K562 (cell line): Measurements from ENCODE around the gene CSNK1G1. TPM values are rescaled to one million over a fixed set of nuclear protein-coding genes. Genes with fewer than 3 reads are reported as not detected.

ENCODE experiments used
- ATAC-seq: fragments of 200-7000 bp; cut with Tn5 transposase; 3 replicates; pipeline ENCODE4 v1.9.1; 2020; ENCODE audit warnings: moderate library complexity
- BruUV-seq: library from RNA; stranded (reverse); fragments of 400-500 nt; replicated peaks from 2 replicates; lab custom pipeline; 2021; lab: Mats Ljungman, UMichigan
- CTCF ChIA-PET: fragments of 300-600 bp; formaldehyde crosslinking; extraction: SDS; loops from one replicate; lab custom pipeline; 2021; ENCODE audit warnings: low intra/inter-chr PET ratio; lab: Yijun Ruan, JAX
- POLR2A ChIA-PET: fragments of 300-600, 350-650 bp; sonication (Branson Sonifier 250); formaldehyde crosslinking; extraction: SDS; loops from one replicate; lab custom pipeline; 2021; ENCODE audit warnings: antibody characterized with exemption, inconsistent platforms; lab: Yijun Ruan, JAX
- DNase-seq, 4 experiments: peaks; one replicate each; pipeline versions ENCODE4 v3.0.0 to v3.0.0-alpha.2; 2011 to 2018; ENCODE audit warnings: low spot score in 3 of 4, mixed read lengths in 3 of 4; ENCODE audit errors: extremely low read depth in 1 of 4
- FAIRE-seq: peaks from 2 replicates; lab custom pipeline; 2011; peaks lifted over from hg19 to GRCh38; lab: Jason Lieb, UNC
- H2AFZ ChIP-seq: 2 replicates; pipeline ENCODE4 v1.6.0; 2011; ENCODE audit warnings: low read depth, low read length, control low read depth, inconsistent platforms
- H3K27ac ChIP-seq: fragments of 200-600 bp; 3 replicates; pipeline ENCODE4 v1.8.0; 2011; ENCODE audit warnings: low read depth, mild to moderate bottlenecking, control low read depth, inconsistent platforms, low read length, moderate library complexity, mixed read lengths; ENCODE audit errors: extremely low read depth
- H3K27me3 ChIP-seq, 2 experiments: fragments of 300-600 bp in 1 of 2; 2 replicates in 1 of 2; 3 replicates in 1 of 2; pipeline versions ENCODE4 v1.6.0 to v1.8.0; 2011; ENCODE audit warnings: inconsistent platforms in 2 of 2, low read length in 2 of 2, mild to moderate bottlenecking in 1 of 2, mixed read lengths in 1 of 2, moderate library complexity in 1 of 2; ENCODE audit not compliant: control insufficient read depth in 2 of 2, insufficient read depth in 2 of 2
- H3K36me3 ChIP-seq: fragments of 300-600 bp; 3 replicates; pipeline ENCODE4 v1.8.0; 2011; ENCODE audit warnings: mild to moderate bottlenecking, low read length, inconsistent platforms; ENCODE audit not compliant: control insufficient read depth, insufficient read depth
- H3K4me1 ChIP-seq, 2 experiments: fragments of 200-600 bp in 1 of 2; replicated peaks in 1 of 2; 2 replicates in 1 of 2; 3 replicates in 1 of 2; pipeline versions ENCODE4 v1.5.1 to v1.8.0; 2011; ENCODE audit warnings: inconsistent platforms in 2 of 2, low read length in 2 of 2, mild to moderate bottlenecking in 1 of 2, mixed read lengths in 1 of 2, moderate library complexity in 1 of 2; ENCODE audit not compliant: control insufficient read depth in 2 of 2, insufficient read depth in 2 of 2
- H3K4me2 ChIP-seq: 2 replicates; pipeline ENCODE4 v1.6.1; 2011; ENCODE audit warnings: low read length, control low read depth, inconsistent platforms, mixed read lengths; ENCODE audit not compliant: insufficient read depth
- H3K4me3 ChIP-seq: fragments of 200-600 bp; sonication (generic), shearing (Covaris generic); 2 replicates; pipeline ENCODE4 v1.5.1; 2016; ENCODE audit warnings: control low read depth, inconsistent platforms
- H3K79me2 ChIP-seq: fragments of 200-600 bp; 3 replicates; pipeline ENCODE4 v1.8.0; 2011; ENCODE audit warnings: low read length, inconsistent platforms; ENCODE audit not compliant: control insufficient read depth, insufficient read depth
- H3K9ac ChIP-seq, 2 experiments: 2 replicates each; pipeline versions ENCODE4 v1.6.0 to v1.6.1; 2011; ENCODE audit warnings: low read depth in 2 of 2, low read length in 2 of 2, control low read depth in 1 of 2, inconsistent platforms in 1 of 2, mild to moderate bottlenecking in 1 of 2, mixed read lengths in 1 of 2; ENCODE audit not compliant: insufficient read depth in 1 of 2
- H3K9me1 ChIP-seq: one replicate; pipeline ENCODE4 v1.6.0; 2011; ENCODE audit warnings: inconsistent platforms, mild to moderate bottlenecking, low read length, moderate library complexity; ENCODE audit not compliant: control insufficient read depth, insufficient read depth
- H3K9me3 ChIP-seq: replicated peaks from 2 replicates; pipeline ENCODE4 v1.5.1; 2011; ENCODE audit warnings: low read depth, low read length, inconsistent platforms; ENCODE audit not compliant: control insufficient read depth, insufficient read depth
- H4K20me1 ChIP-seq: replicated peaks from 2 replicates; pipeline ENCODE4 v1.6.1; 2011; ENCODE audit warnings: low read length, inconsistent platforms, mixed read lengths; ENCODE audit not compliant: control insufficient read depth, insufficient read depth
- CEBPB ChIP-seq: fragments of 450-650 bp; IDR thresholded peaks from 2 replicates; pipeline ENCODE4 v1.6.1; 2016; ENCODE audit warnings: missing genetic modification characterization, missing compliant biosample characterization
- DPF2 ChIP-seq: fragments of 450-650 bp; IDR thresholded peaks from 2 replicates; pipeline ENCODE4 v1.6.1; 2016
- LCOR ChIP-seq: sonication (generic); formaldehyde crosslinking; IDR thresholded peaks from 2 replicates; pipeline ENCODE4 v1.8.0; 2022; ENCODE audit warnings: mild to moderate bottlenecking, missing genetic modification reagents
- NFE2 ChIP-seq: IDR thresholded peaks from 2 replicates; pipeline ENCODE4 v1.6.1; 2014; ENCODE audit warnings: antibody characterized with exemption, low read depth
- ZNF384 ChIP-seq: IDR thresholded peaks from 2 replicates; pipeline ENCODE4 v1.6.1; 2012; ENCODE audit warnings: low read depth, low read length, improper control_type of control experiment
- WGBS: fragments of 100-300 bp; shearing (Covaris generic); methylation state at CpG from one replicate; pipeline ENCODE4 v1.1.6; 2016; ENCODE audit warnings: low coverage, mixed read lengths; ENCODE audit not compliant: insufficient coverage; ENCODE audit errors: missing lambda C conversion rate; 5-methylcytosine and 5-hydroxymethylcytosine counted together
- in situ Hi-C: fragments of 300-500 bp; cut with MboI; formaldehyde crosslinking; loops from 4 replicates; pipeline ENCODE4 v1.15.0; 2018; ENCODE audit warnings: inconsistent platforms, mixed read lengths
- intact Hi-C: fragments of 100-400 bp; cut with micrococcal nuclease; formaldehyde crosslinking; loops from 2 replicates; pipeline ENCODE4 v1.14.2; 2022
- polyA plus RNA-seq, 8 experiments: library from polyadenylated mRNA; depleted of rRNA in 4 of 8; stranded (reverse) in 5 of 8; unstranded in 3 of 8; fragments of >200 nt; fragmentation: Nextera tagmentation in 2 of 8; fragmentation: Illumina TruSeq in 1 of 8; extraction: Ambion mirVana in 2 of 8; extraction: Trizol in 1 of 8; gene quantifications; 2 replicates each; pipeline versions ENCODE4 v1.2.1 to v1.2.3, GENCODE V29; 2011 to 2014; ENCODE audit warnings: inconsistent platforms in 1 of 8, missing spikeins in 1 of 8
- total RNA-seq, 7 experiments: library from RNA; depleted of rRNA in 6 of 7; stranded (reverse); fragments of >200 nt in 6 of 7; fragmentation: Illumina TruSeq in 2 of 7; extraction: Trizol in 2 of 7; gene quantifications; 2 replicates each; pipeline versions ENCODE4 v1.2.1 to v1.2.3, GENCODE V29; 2011 to 2021; ENCODE audit warnings: low replicate concordance in 1 of 7
- TF ChIP-seq, protein P1 (sequence below): fragments of 450-650 bp; formaldehyde crosslinking; IDR thresholded peaks from 2 replicates; pipeline ENCODE4 v1.4.0; 2022; ENCODE audit warnings: mild to moderate bottlenecking, moderate library complexity
- TF ChIP-seq, protein P2 (sequence below): sonication (generic); formaldehyde crosslinking; IDR thresholded peaks from 2 replicates; pipeline ENCODE4 v1.8.0; 2022; ENCODE audit warnings: mild to moderate bottlenecking, missing genetic modification reagents
- TF ChIP-seq, protein P3 (sequence below): fragments of 450-650 bp; IDR thresholded peaks from 2 replicates; pipeline ENCODE4 v1.6.1; 2018; ENCODE audit warnings: mild to moderate bottlenecking, low read depth; ENCODE audit not compliant: partially characterized antibody

Gene CSNK1G1
- total and polyA plus RNA-seq, 9 of the 15 experiments (the other 6 are each of a cell fraction or from before 2014, with no cell fraction given) = 4.5 to 18.5 (median 9.5) TPM

- Histone ChIP-seq H4K20me1 (peaks cover 18% of the 10 kb centered on the region; the same call in 1 of the 2 replicates), H3K4me3 (no peak overlapping the region), H3K9ac (peak overlapping the region in 1 of 2 experiments; percentile 27; a peak in 1 of 4 replicates), H3K27ac (no peak overlapping the region; the same call in 1 of the 3 replicates), H3K79me2 (no peaks in the 10 kb centered on the region), H3K27me3 (no peaks in the 10 kb centered on the region), H3K9me3 (no peaks in the 10 kb centered on the region), H3K4me2 (no peak overlapping the region), H2AFZ (no peak overlapping the region), H3K36me3 (peaks cover 49% of the 10 kb centered on the region), H3K9me1 (no peaks in the 10 kb centered on the region), H3K4me1 (peaks cover 32 to 53% of the 10 kb centered on the region in 2 experiments)
- ChIA-PET CTCF (no interaction called here), POLR2A (interaction anchor here (0.7 to 6.1 kb wide), 4 partner anchors 7 to 15 kb away, joined by 3 to 34 read pairs (median 4); no protein-coding TSS in a partner anchor)
- DNase-seq (no peak), ATAC-seq (peak; percentile 26), FAIRE-seq (no peak)
- TF ChIP-seq, protein P1, sequence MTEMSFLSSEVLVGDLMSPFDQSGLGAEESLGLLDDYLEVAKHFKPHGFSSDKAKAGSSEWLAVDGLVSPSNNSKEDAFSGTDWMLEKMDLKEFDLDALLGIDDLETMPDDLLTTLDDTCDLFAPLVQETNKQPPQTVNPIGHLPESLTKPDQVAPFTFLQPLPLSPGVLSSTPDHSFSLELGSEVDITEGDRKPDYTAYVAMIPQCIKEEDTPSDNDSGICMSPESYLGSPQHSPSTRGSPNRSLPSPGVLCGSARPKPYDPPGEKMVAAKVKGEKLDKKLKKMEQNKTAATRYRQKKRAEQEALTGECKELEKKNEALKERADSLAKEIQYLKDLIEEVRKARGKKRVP = no peak
- TF ChIP-seq CEBPB (tag) (peak; percentile 80), ZNF384 (peak; percentile 57; the same call in 1 of the 2 replicates), DPF2 (peak; percentile 62; the same call in 1 of the 2 replicates), NFE2 (peak; percentile 58), LCOR (CRISPR knock-in tag) (no peak)
- TF ChIP-seq, protein P2, sequence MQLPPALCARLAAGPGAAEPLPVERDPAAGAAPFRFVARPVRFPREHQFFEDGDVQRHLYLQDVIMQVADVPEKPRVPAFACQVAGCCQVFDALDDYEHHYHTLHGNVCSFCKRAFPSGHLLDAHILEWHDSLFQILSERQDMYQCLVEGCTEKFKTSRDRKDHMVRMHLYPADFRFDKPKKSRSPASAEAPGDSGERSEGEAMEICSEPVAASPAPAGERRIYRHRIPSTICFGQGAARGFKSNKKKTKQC = no peak
- TF ChIP-seq, protein P3, sequence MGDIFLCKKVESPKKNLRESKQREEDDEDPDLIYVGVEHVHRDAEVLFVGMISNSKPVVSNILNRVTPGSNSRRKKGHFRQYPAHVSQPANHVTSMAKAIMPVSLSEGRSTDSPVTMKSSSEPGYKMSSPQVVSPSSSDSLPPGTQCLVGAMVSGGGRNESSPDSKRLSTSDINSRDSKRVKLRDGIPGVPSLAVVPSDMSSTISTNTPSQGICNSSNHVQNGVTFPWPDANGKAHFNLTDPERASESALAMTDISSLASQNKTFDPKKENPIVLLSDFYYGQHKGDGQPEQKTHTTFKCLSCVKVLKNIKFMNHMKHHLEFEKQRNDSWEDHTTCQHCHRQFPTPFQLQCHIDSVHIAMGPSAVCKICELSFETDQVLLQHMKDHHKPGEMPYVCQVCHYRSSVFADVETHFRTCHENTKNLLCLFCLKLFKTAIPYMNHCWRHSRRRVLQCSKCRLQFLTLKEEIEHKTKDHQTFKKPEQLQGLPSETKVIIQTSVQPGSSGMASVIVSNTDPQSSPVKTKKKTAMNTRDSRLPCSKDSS = no peak
- WGBS = 67% methylated on average over 8 of the region's 8 CpGs
- in situ Hi-C loops = no loop called here
- BruUV-seq = no TSS peak
- intact Hi-C loops = no loop called here
These were observed 214.0 kb downstream of the CSNK1G1 start for GRCh38 chr15:64141798-64142512.
